Measurements from ENCODE around the gene ST7.
"Not testable (repeated sequence)": the region's sequence is repeated elsewhere in the genome, so short reads cannot be mapped to it uniquely, and the experiment has no call there.

DNA sequence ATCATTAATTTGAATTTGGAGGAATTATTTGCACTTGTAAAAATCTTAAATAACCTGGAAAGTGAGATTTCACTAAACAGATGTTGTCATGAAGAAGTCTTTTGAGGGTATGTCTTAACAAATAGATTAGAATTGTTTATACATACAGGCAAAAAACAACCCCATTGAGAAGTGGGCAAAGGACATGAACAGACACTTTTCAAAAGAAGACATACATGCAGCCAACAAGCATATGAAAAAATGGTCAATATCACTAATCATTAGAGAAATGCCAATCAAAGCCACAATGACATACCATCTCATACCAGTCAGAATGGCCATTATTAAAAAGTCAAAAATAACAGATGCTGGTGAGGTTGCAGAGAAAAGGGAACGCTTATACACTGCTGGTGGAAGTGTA, 77.0 kb downstream of the ST7 start:
- TF ChIP-seq, protein P1, sequence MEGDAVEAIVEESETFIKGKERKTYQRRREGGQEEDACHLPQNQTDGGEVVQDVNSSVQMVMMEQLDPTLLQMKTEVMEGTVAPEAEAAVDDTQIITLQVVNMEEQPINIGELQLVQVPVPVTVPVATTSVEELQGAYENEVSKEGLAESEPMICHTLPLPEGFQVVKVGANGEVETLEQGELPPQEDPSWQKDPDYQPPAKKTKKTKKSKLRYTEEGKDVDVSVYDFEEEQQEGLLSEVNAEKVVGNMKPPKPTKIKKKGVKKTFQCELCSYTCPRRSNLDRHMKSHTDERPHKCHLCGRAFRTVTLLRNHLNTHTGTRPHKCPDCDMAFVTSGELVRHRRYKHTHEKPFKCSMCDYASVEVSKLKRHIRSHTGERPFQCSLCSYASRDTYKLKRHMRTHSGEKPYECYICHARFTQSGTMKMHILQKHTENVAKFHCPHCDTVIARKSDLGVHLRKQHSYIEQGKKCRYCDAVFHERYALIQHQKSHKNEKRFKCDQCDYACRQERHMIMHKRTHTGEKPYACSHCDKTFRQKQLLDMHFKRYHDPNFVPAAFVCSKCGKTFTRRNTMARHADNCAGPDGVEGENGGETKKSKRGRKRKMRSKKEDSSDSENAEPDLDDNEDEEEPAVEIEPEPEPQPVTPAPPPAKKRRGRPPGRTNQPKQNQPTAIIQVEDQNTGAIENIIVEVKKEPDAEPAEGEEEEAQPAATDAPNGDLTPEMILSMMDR (IDR thresholded peaks at IDR 0.05) = not testable (repeated sequence)
- TF ChIP-seq EZH2 (IDR thresholded peaks at IDR 0.05; ENCODE audit: borderline replicate concordance, insufficient read depth, low read depth, low read length, poor library complexity, severe bottlenecking) = not testable (repeated sequence)
